ENCODE results near the gene TMEM38B.

DNA sequence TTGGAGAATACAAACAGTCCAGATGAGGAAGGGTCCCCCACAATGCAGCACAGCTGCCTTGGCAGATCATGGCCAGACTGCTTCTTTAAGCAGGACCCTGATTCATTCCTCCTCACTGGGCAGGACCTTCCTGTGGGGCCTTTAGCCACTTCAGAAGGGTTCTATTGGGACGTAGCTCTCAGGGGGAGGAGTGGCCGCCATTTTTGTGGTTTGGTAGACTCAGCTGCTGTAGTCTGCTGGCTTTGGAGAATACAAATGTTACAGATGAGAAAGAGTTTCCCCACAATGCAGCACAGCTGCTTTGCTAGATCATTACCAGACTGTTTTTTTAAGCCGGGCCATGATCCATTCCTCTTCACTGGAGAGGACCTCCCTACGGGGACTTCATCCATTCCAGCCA is 57.4 kb downstream of the TMEM38B start:
- TF ChIP-seq POLR2AphosphoS5 (IDR thresholded peaks at IDR 0.05; ENCODE audit: low read depth, low read length), result no peak
- TF ChIP-seq, protein P1, sequence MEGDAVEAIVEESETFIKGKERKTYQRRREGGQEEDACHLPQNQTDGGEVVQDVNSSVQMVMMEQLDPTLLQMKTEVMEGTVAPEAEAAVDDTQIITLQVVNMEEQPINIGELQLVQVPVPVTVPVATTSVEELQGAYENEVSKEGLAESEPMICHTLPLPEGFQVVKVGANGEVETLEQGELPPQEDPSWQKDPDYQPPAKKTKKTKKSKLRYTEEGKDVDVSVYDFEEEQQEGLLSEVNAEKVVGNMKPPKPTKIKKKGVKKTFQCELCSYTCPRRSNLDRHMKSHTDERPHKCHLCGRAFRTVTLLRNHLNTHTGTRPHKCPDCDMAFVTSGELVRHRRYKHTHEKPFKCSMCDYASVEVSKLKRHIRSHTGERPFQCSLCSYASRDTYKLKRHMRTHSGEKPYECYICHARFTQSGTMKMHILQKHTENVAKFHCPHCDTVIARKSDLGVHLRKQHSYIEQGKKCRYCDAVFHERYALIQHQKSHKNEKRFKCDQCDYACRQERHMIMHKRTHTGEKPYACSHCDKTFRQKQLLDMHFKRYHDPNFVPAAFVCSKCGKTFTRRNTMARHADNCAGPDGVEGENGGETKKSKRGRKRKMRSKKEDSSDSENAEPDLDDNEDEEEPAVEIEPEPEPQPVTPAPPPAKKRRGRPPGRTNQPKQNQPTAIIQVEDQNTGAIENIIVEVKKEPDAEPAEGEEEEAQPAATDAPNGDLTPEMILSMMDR (IDR thresholded peaks at IDR 0.05; ENCODE audit: control extremely low read depth in 1 of 3, insufficient read depth in 1 of 3, low read depth in 1 of 3, low read length in 3 of 3), result no peak
- TF ChIP-seq POLR2A (IDR thresholded peaks at IDR 0.05; ENCODE audit: control extremely low read depth in 1 of 2, low read depth in 2 of 2, low read length in 2 of 2), result no peak
- TF ChIP-seq ZNF274 (IDR thresholded peaks at IDR 0.05; ENCODE audit: borderline replicate concordance, extremely low read depth, low read length), result no peak
- TF ChIP-seq MAX (IDR thresholded peaks at IDR 0.05), result no peak
- no peak for TF ChIP-seq TEAD4 (IDR thresholded peaks at IDR 0.05; ENCODE audit: low read depth, low read length)
- TF ChIP-seq EZH2 (IDR thresholded peaks at IDR 0.05; ENCODE audit: low read depth, low read length, severe bottlenecking), result no peak
- TF ChIP-seq, protein P2, sequence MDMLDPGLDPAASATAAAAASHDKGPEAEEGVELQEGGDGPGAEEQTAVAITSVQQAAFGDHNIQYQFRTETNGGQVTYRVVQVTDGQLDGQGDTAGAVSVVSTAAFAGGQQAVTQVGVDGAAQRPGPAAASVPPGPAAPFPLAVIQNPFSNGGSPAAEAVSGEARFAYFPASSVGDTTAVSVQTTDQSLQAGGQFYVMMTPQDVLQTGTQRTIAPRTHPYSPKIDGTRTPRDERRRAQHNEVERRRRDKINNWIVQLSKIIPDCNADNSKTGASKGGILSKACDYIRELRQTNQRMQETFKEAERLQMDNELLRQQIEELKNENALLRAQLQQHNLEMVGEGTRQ (IDR thresholded peaks at IDR 0.05; ENCODE audit: low read length), result no peak
